Ishikawa (cell line): ENCODE results near the gene AKT1S1.

Source experiments
- CEBPB ChIP-seq: IDR thresholded peaks from 2 replicates; pipeline ENCODE4 v1.6.1; 2012
- CREB1 ChIP-seq: IDR thresholded peaks from 2 replicates; pipeline ENCODE4 v1.6.1; 2012; ENCODE audit warnings: low read depth
- EP300 ChIP-seq: IDR thresholded peaks from 2 replicates; pipeline ENCODE4 v1.6.1; 2012; ENCODE audit warnings: borderline replicate concordance
- FOXM1 ChIP-seq: IDR thresholded peaks from 2 replicates; pipeline ENCODE4 v1.6.1; 2012; ENCODE audit warnings: low read depth, borderline replicate concordance
- NFIC ChIP-seq: IDR thresholded peaks from 2 replicates; pipeline ENCODE4 v1.6.1; 2012
- RAD21 ChIP-seq: IDR thresholded peaks from 2 replicates; pipeline ENCODE4 v1.6.1; 2012; ENCODE audit warnings: low read depth
- TAF1 ChIP-seq: IDR thresholded peaks from 2 replicates; pipeline ENCODE4 v1.6.1; 2012; ENCODE audit warnings: low read depth, mild to moderate bottlenecking
- TCF12 ChIP-seq: IDR thresholded peaks from 2 replicates; pipeline ENCODE4 v1.6.1; 2012; ENCODE audit warnings: low read depth
- TEAD4 ChIP-seq: IDR thresholded peaks from 2 replicates; pipeline ENCODE4 v1.6.1; 2012
- YY1 ChIP-seq: IDR thresholded peaks from 2 replicates; pipeline ENCODE4 v1.6.1; 2012; ENCODE audit warnings: low read depth
- TF ChIP-seq, protein P1 (sequence below): IDR thresholded peaks from 2 replicates; pipeline ENCODE4 v1.6.1; 2012
- TF ChIP-seq, protein P2 (sequence below): IDR thresholded peaks from 2 replicates; pipeline ENCODE4 v1.6.1; 2012; ENCODE audit warnings: low read depth, mild to moderate bottlenecking
- TF ChIP-seq, protein P3 (sequence below): IDR thresholded peaks from 2 replicates; pipeline ENCODE4 v1.6.1; 2012

GRCh38 chr19:49883094-49883493 lies 5.9 kb upstream of the AKT1S1 start:
- TF ChIP-seq, protein P1, sequence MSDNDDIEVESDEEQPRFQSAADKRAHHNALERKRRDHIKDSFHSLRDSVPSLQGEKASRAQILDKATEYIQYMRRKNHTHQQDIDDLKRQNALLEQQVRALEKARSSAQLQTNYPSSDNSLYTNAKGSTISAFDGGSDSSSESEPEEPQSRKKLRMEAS: no peak
- TF ChIP-seq RAD21: no peak
- no peak for TF ChIP-seq EP300
- TF ChIP-seq, protein P2, sequence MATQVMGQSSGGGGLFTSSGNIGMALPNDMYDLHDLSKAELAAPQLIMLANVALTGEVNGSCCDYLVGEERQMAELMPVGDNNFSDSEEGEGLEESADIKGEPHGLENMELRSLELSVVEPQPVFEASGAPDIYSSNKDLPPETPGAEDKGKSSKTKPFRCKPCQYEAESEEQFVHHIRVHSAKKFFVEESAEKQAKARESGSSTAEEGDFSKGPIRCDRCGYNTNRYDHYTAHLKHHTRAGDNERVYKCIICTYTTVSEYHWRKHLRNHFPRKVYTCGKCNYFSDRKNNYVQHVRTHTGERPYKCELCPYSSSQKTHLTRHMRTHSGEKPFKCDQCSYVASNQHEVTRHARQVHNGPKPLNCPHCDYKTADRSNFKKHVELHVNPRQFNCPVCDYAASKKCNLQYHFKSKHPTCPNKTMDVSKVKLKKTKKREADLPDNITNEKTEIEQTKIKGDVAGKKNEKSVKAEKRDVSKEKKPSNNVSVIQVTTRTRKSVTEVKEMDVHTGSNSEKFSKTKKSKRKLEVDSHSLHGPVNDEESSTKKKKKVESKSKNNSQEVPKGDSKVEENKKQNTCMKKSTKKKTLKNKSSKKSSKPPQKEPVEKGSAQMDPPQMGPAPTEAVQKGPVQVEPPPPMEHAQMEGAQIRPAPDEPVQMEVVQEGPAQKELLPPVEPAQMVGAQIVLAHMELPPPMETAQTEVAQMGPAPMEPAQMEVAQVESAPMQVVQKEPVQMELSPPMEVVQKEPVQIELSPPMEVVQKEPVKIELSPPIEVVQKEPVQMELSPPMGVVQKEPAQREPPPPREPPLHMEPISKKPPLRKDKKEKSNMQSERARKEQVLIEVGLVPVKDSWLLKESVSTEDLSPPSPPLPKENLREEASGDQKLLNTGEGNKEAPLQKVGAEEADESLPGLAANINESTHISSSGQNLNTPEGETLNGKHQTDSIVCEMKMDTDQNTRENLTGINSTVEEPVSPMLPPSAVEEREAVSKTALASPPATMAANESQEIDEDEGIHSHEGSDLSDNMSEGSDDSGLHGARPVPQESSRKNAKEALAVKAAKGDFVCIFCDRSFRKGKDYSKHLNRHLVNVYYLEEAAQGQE: no peak
- TF ChIP-seq NFIC: no peak
- no peak for TF ChIP-seq TAF1
- TF ChIP-seq CREB1: no peak
- no peak for TF ChIP-seq TCF12
- TF ChIP-seq TEAD4: no peak
- TF ChIP-seq YY1: no peak
- TF ChIP-seq, protein P3, sequence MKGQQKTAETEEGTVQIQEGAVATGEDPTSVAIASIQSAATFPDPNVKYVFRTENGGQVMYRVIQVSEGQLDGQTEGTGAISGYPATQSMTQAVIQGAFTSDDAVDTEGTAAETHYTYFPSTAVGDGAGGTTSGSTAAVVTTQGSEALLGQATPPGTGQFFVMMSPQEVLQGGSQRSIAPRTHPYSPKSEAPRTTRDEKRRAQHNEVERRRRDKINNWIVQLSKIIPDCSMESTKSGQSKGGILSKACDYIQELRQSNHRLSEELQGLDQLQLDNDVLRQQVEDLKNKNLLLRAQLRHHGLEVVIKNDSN: no peak
- TF ChIP-seq FOXM1: no peak
- TF ChIP-seq CEBPB: no peak
